HepG2 (cell line): ENCODE measurements around the gene SMIM13. TPM values are rescaled to one million over a fixed set of nuclear protein-coding genes. Genes with fewer than 3 reads are reported as not detected.
A peak's percentile ranks its signal among the peaks of the same experiment; 100 is the strongest.

Source experiments
- ATF1 ChIP-seq: IDR thresholded peaks from 2 replicates; pipeline ENCODE4 v1.6.1; 2016; ENCODE audit warnings: mild to moderate bottlenecking, control low read depth
- ERF ChIP-seq: IDR thresholded peaks from 2 replicates; pipeline ENCODE4 v1.6.1; 2018; ENCODE audit warnings: missing biosample characterization, missing genetic modification reagents
- FOXA3 ChIP-seq: IDR thresholded peaks from 2 replicates; pipeline ENCODE4 v1.6.1; 2016; ENCODE audit warnings: missing genetic modification reagents, missing compliant biosample characterization
- GFI1 ChIP-seq: sonication (generic); formaldehyde crosslinking; IDR thresholded peaks from 2 replicates; pipeline ENCODE4 v1.5.0; 2020; ENCODE audit warnings: missing genetic modification reagents, mild to moderate bottlenecking, borderline replicate concordance
- HOXD1 ChIP-seq: sonication (generic); formaldehyde crosslinking; IDR thresholded peaks from 2 replicates; pipeline ENCODE4 v1.5.0; 2020; ENCODE audit warnings: missing genetic modification reagents
- JUN ChIP-seq: sonication (generic); formaldehyde crosslinking; IDR thresholded peaks from 2 replicates; pipeline ENCODE4 v1.4.0; 2020; ENCODE audit warnings: mild to moderate bottlenecking, missing genetic modification reagents
- MIER3 ChIP-seq: IDR thresholded peaks from 2 replicates; pipeline ENCODE4 v1.6.1; 2016; ENCODE audit warnings: missing compliant biosample characterization, borderline replicate concordance
- MXI1 ChIP-seq: IDR thresholded peaks from 3 replicates; pipeline ENCODE4 v1.6.1; 2012; ENCODE audit warnings: low read depth, low read length, inconsistent platforms, borderline replicate concordance
- SKI ChIP-seq: fragments of 450-650 bp; IDR thresholded peaks from one replicate; pipeline ENCODE4 v1.6.1; 2018; ENCODE audit warnings: mild to moderate bottlenecking; ENCODE audit not compliant: partially characterized antibody
- SMARCC2 ChIP-seq: fragments of 450-650 bp; IDR thresholded peaks from 2 replicates; pipeline ENCODE4 v1.6.1; 2017; ENCODE audit warnings: antibody characterized with exemption, mild to moderate bottlenecking
- TBX2 ChIP-seq: sonication (generic); formaldehyde crosslinking; IDR thresholded peaks from 2 replicates; pipeline ENCODE4 v1.5.0; 2020; ENCODE audit warnings: missing genetic modification reagents, mild to moderate bottlenecking, borderline replicate concordance
- ZBTB7A ChIP-seq: sonication (generic); formaldehyde crosslinking; IDR thresholded peaks from 2 replicates; pipeline ENCODE4 v1.8.0; 2022; ENCODE audit warnings: mild to moderate bottlenecking, missing genetic modification reagents
- ZNF143 ChIP-seq: sonication (generic); formaldehyde crosslinking; IDR thresholded peaks from 2 replicates; pipeline ENCODE4 v1.4.0; 2020; ENCODE audit warnings: missing genetic modification reagents
- ZNF451 ChIP-seq: sonication (generic); formaldehyde crosslinking; IDR thresholded peaks from 2 replicates; pipeline ENCODE4 v1.5.0; 2020; ENCODE audit warnings: mild to moderate bottlenecking, missing genetic modification reagents
- ZNF572 ChIP-seq: sonication (generic); formaldehyde crosslinking; IDR thresholded peaks from 2 replicates; pipeline ENCODE4 v1.5.1; 2020; ENCODE audit warnings: mild to moderate bottlenecking, missing genetic modification reagents
- ZNF720 ChIP-seq: sonication (generic); formaldehyde crosslinking; IDR thresholded peaks from 2 replicates; pipeline ENCODE4 v1.4.0; 2020; ENCODE audit warnings: missing genetic modification reagents
- polyA plus RNA-seq, 8 experiments: library from polyadenylated mRNA; depleted of rRNA in 3 of 8; stranded (reverse) in 7 of 8; unstranded in 1 of 8; fragments of >200 nt; fragmentation: Illumina TruSeq in 4 of 8; extraction: Trizol in 4 of 8; gene quantifications; 2 replicates each; pipeline versions ENCODE4 v1.2.1 to v1.2.3, GENCODE V29; 2011 to 2016; ENCODE audit warnings: low read depth in 4 of 8, missing spikeins in 1 of 8, mixed read lengths in 1 of 8; ENCODE audit not compliant: insufficient read depth in 1 of 8
- total RNA-seq, 5 experiments: library from RNA; depleted of rRNA; stranded (reverse); fragments of >200 nt; fragmentation: Illumina TruSeq; extraction: Trizol; gene quantifications; 2 replicates each; pipeline ENCODE4 v1.2.3, GENCODE V29; 2016; ENCODE audit warnings: low read depth in 1 of 5
- TF ChIP-seq, protein P1 (sequence below): IDR thresholded peaks from 2 replicates; pipeline ENCODE4 v1.4.0; 2020; ENCODE audit warnings: mild to moderate bottlenecking, missing genetic modification reagents
- TF ChIP-seq, protein P2 (sequence below): sonication (generic); formaldehyde crosslinking; IDR thresholded peaks from 2 replicates; pipeline ENCODE4 v1.8.0; 2022; ENCODE audit warnings: mild to moderate bottlenecking, missing genetic modification reagents, borderline replicate concordance
- TF ChIP-seq, protein P3 (sequence below): sonication (generic); formaldehyde crosslinking; IDR thresholded peaks from 2 replicates; pipeline ENCODE4 v1.8.0; 2022; ENCODE audit warnings: mild to moderate bottlenecking, missing genetic modification reagents
- TF ChIP-seq, protein P4 (sequence below): IDR thresholded peaks from 2 replicates; pipeline ENCODE4 v1.6.1; 2018; ENCODE audit warnings: missing genetic modification reagents

Gene SMIM13
- total and polyA plus RNA-seq, 2 of the 13 experiments (the other 11 are each of a cell fraction or from before 2014, with no cell fraction given) = 2.7 to 10.2 TPM

DNA sequence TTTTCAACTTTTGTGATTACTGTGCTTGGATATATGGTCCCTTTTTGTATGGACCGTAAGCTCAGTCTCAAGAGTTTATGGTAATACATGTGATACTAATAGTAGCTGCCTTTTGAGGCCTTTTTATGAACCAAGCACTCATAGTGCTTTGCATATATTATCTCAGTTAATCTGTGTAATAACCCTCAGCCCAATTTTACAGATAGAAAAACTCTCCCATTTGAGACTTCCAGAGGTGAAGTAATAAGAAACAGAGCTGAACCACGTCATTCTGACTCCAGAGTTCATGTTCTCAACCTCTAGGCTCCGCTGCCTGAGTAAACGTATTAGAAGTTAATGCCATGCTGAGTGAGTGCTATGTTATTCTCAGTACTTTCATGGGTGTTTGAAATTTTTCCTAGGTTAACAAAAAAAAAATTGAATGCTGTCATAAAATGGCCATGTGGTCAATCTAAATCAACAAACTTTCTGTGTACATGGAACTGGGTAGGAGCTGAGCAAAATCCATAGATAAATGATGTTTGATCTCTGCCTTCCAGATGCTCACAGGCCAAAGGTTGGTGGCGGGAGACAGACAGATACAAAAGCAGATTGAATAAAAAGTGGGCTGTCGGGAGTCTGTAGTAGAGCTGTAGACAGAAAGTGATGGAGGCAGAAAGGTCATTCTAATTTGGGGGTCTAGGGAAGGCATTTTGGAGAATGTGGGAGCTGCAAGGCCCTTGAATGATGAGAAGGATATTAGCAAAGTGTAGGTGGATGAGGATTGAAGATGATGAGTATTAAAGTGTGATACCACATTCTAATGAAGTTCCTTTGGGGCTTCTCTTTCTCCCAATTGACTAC, 26.9 kb upstream of the SMIM13 start (continued):
- TF ChIP-seq, protein P1, sequence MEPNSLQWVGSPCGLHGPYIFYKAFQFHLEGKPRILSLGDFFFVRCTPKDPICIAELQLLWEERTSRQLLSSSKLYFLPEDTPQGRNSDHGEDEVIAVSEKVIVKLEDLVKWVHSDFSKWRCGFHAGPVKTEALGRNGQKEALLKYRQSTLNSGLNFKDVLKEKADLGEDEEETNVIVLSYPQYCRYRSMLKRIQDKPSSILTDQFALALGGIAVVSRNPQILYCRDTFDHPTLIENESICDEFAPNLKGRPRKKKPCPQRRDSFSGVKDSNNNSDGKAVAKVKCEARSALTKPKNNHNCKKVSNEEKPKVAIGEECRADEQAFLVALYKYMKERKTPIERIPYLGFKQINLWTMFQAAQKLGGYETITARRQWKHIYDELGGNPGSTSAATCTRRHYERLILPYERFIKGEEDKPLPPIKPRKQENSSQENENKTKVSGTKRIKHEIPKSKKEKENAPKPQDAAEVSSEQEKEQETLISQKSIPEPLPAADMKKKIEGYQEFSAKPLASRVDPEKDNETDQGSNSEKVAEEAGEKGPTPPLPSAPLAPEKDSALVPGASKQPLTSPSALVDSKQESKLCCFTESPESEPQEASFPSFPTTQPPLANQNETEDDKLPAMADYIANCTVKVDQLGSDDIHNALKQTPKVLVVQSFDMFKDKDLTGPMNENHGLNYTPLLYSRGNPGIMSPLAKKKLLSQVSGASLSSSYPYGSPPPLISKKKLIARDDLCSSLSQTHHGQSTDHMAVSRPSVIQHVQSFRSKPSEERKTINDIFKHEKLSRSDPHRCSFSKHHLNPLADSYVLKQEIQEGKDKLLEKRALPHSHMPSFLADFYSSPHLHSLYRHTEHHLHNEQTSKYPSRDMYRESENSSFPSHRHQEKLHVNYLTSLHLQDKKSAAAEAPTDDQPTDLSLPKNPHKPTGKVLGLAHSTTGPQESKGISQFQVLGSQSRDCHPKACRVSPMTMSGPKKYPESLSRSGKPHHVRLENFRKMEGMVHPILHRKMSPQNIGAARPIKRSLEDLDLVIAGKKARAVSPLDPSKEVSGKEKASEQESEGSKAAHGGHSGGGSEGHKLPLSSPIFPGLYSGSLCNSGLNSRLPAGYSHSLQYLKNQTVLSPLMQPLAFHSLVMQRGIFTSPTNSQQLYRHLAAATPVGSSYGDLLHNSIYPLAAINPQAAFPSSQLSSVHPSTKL (CRISPR knock-in tag) = peak; percentile 92
- no peak for TF ChIP-seq SMARCC2
- peak; percentile 47; the same call in 1 of the 2 replicates for TF ChIP-seq ZBTB7A (CRISPR knock-in tag)
- peak; percentile 79; the same call in 1 of the 2 replicates for TF ChIP-seq JUN (CRISPR knock-in tag)
- TF ChIP-seq, protein P2, sequence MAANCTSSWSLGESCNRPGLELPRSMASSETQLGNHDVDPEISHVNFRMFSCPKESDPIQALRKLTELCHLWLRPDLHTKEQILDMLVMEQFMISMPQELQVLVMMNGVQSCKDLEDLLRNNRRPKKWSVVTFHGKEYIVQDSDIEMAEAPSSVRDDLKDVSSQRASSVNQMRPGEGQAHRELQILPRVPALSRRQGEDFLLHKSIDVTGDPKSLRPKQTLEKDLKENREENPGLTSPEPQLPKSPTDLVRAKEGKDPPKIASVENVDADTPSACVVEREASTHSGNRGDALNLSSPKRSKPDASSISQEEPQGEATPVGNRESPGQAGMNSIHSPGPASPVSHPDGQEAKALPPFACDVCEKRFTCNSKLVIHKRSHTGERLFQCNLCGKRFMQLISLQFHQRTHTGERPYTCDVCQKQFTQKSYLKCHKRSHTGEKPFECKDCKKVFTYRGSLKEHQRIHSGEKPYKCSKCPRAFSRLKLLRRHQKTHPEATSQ (CRISPR knock-in tag) = peak; percentile 27; the same call in 1 of the 2 replicates
- TF ChIP-seq GFI1 = peak; percentile 61; the same call in 1 of the 2 replicates
- peak; percentile 86 for TF ChIP-seq HOXD1 (CRISPR knock-in tag)
- peak; percentile 17; the same call in 1 of the 2 replicates for TF ChIP-seq ERF (CRISPR knock-in tag)
- 0 out of 2 replicates have a peak, but pooled peaks have one; percentile 61 for TF ChIP-seq ZNF451
- no peak for TF ChIP-seq ZNF720 (CRISPR knock-in tag)
- peak; percentile 82 for TF ChIP-seq ATF1 (CRISPR knock-in tag)
- TF ChIP-seq, protein P3, sequence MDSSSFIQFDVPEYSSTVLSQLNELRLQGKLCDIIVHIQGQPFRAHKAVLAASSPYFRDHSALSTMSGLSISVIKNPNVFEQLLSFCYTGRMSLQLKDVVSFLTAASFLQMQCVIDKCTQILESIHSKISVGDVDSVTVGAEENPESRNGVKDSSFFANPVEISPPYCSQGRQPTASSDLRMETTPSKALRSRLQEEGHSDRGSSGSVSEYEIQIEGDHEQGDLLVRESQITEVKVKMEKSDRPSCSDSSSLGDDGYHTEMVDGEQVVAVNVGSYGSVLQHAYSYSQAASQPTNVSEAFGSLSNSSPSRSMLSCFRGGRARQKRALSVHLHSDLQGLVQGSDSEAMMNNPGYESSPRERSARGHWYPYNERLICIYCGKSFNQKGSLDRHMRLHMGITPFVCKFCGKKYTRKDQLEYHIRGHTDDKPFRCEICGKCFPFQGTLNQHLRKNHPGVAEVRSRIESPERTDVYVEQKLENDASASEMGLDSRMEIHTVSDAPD = no peak
- TF ChIP-seq, protein P4, sequence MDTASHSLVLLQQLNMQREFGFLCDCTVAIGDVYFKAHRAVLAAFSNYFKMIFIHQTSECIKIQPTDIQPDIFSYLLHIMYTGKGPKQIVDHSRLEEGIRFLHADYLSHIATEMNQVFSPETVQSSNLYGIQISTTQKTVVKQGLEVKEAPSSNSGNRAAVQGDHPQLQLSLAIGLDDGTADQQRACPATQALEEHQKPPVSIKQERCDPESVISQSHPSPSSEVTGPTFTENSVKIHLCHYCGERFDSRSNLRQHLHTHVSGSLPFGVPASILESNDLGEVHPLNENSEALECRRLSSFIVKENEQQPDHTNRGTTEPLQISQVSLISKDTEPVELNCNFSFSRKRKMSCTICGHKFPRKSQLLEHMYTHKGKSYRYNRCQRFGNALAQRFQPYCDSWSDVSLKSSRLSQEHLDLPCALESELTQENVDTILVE (CRISPR knock-in tag) = 0 out of 2 replicates have a peak, but pooled peaks have one; percentile 6
- peak; percentile 67; the same call in 1 of the 3 replicates for TF ChIP-seq MXI1
- peak; percentile 86 for TF ChIP-seq FOXA3
- TF ChIP-seq SKI = peak; percentile 76
- TF ChIP-seq MIER3 (CRISPR knock-in tag) = peak; percentile 53; the same call in 1 of the 2 replicates
- TF ChIP-seq ZNF572 (CRISPR knock-in tag) = no peak
- peak; percentile 90 for TF ChIP-seq TBX2
- 0 out of 2 replicates have a peak, but pooled peaks have one; percentile 31 for TF ChIP-seq ZNF143 (CRISPR knock-in tag)
